Activated naive CD4-positive, alpha-beta T cell treated with Interleukin-2 at 50 U/mL for 16 hours (primary cell): ENCODE data around the gene RAP1GDS1.
"Not testable (repeated sequence)": the region's sequence is repeated elsewhere in the genome, so short reads cannot be mapped to it uniquely, and the experiment has no call there.

Source experiments
- DNase-seq: peaks from one replicate; pipeline ENCODE4 v3.0.0-alpha.2; 2020

The RAP1GDS1 gene

DNA sequence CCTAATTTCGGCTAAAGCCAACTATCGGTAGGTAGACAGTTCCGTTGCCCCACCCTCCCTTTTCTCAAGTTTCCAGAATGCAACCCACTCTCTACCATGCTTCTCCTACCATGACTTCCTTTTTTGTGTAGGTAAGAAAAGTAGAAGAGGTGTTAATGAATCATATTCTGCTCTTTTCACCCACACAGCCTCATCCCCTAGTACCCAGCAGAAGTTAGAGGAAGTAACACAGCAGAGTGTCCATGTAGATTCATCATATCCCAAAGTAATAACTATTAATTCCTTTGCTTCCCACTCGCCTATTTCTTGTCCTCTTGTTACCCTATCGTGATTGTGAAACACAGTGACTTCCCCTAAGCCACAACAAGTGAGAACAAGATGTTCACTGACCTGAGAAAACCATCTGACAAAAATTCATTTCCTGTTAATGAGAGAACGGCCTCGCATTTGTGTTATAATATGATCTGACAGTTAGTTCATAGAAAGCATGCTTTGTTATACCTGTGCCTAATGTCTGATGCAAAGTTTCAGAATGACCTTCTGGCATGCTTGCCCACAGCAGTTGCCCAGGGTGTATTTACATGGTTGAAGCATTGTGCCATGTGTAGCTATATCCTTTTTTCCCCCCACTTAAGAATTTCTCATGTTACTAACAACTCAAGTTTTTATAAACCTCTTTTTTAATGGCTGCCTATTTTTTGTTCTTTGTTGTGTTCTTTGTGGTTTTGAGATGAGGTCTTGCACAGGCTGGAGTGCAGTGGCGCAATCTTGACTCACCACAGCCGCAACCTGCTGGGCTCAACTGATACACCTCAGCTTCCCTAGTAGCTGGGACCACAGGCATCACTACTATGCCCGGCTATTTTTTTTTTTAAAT, 185.6 kb downstream of the RAP1GDS1 start:
- DNase-seq = peak; percentile 58

DNA sequence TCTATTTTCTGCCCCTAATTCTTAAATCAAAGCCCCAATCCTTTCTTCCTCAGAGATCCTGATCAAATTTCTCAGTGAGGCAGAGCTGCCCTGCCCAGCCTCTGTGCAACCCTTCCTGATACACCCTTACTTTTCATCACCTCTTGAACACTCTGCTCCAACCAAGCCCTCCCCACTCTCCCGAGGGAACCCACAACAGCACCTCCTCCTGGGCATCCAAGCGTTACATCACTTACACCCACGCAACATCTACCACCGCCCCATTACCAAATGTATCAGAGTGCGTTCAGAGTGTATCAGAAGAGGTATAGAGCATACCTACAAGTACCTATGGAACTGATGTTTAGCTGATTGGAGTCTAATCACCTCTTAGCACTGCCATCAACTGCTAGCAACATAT, 186.5 kb downstream of the RAP1GDS1 start:
- no peak for DNase-seq

DNA sequence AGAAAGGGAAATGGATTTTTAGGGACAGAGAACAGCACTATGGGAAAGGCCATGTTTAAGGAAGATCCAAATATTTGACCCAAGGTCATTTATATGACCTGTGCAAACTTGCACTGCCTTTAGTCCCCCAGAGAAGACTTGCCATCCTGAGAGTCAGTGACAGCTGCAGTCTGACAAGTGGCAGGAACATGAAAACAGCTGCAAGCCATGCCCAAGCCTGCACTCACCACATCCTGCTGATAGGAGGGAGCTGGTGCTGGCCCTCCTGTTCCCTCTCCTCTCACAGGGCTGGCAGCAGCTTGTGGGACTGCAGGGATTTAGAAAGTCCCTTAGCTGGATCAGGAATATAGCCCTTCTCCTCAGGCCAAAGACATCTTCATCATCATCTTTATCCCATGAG, 187.7 kb downstream of the RAP1GDS1 start:
- no peak for DNase-seq

DNA sequence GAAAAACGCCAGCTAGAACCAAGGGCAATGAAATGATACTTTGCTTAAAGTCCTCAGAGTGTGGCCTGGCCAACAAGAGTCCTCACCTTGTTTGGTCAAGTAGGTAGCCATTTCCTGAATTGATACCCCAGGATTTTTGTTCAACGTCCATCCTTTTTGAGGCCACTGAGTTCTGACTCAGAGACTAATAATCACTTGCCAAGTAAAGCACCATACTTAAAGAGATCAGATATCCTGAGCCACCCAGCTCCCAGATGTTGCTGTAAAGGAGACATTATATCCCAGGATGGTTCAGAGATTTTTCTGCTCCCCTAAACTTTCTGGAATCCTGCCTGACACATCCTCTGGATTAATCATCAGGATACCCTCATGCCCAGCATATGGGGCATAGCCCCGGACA, 190.9 kb downstream of the RAP1GDS1 start:
- no peak for DNase-seq

DNA sequence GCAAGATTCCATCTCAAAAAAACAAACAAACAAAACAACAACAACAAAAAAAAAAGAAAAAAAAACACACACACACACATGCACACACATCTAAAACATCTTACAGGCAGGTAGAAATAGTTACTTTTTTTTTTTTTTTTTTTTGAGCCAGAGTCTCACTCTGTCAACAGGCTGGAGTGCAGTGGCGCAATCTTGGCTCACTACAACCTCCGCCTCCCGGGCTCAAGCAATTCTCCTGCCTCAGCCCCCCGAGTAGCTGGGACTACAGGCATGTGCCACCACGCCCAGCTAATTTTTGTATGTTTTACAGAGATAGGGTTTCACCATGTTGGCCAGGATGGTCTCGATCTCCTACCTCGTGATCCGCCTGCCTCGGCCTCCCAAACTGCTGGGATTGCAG, 196.2 kb downstream of the RAP1GDS1 start:
- DNase-seq = not testable (repeated sequence)

DNA sequence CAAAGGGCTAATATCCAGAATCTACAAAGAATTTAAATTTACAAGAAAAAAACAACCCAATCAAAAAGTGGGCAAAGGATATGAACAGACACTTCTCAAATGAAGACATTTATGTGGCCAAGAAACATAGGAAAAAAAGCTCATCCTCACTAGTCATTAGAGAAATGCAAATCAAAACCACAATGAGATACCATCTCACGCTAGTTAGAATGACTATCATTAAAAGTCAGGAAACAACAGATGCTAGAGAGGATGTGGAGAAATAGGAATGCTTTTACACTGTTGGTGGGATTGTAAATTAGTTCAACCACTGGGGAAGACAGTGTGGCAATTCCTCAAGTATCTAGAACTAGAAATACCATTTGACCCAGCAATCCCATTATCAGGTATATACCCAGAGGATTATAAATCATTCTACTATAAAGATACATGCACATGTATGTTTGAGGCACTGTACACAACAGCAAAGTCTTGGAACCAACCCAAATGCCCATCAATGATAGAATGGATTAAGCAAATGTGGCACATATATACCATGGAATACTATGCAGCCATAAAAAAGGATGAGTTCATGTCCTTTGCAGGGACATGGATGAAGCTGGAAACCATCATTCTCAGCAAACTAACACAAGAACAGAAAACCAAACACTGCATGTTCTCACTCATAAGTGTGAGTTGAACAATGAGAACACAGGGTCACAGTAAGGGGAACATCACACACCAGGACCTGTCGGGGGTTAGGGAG, 200.1 kb downstream of the RAP1GDS1 start:
- DNase-seq = not testable (repeated sequence)

DNA sequence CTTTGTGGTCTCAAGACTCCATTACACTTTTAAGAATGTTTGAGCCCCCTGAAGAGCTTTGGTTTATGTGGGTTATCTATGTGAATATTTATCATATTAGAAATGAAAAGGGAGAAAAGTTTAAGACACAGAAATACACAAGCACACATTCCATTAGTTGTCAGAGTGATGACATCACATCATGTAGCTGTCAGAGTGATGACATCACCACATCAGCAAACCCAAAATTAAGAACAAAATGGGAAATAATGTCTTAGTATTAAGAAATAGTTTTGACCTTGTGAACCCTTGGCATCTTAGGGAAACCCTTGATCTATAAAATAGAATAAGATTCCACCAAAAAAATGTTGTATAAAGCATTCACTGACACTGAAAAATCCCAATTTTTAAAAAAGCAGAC, 201.3 kb downstream of the RAP1GDS1 start:
- DNase-seq = no peak

DNA sequence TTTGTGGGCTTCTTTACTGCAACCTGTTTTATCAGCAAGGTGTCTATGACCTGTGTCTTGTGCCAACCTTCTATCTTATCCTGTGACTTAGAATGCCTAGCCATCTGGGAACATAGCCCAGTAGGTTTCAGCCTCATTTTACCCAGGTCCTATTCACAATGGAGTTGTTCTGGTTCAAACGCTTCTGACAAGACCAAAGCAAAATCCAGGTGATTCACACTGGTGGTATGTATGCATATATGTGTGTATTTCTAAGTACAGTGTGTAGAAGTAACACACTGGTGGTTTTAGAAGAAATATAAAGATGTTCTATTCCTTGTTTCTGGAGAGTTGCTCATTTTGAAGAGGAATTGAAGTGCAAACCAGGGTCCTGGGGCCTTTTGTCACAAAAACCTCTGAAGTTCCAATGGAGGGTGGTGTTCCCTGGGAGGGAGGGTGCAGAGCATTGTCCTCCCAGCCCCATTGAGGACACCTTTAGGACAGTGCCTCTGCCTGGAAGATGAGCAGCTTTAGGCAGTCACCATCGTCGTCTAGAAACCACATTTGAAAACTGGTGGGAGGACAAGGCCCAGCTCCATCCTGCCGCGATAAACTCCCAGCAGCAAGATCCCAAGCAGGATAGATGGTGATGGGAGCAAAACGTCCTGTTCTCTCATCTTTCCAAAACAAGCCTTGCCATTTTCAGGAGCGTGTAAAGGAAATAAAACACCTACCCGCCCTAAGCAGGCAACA, 205.8 kb downstream of the RAP1GDS1 start:
- no peak for DNase-seq

DNA sequence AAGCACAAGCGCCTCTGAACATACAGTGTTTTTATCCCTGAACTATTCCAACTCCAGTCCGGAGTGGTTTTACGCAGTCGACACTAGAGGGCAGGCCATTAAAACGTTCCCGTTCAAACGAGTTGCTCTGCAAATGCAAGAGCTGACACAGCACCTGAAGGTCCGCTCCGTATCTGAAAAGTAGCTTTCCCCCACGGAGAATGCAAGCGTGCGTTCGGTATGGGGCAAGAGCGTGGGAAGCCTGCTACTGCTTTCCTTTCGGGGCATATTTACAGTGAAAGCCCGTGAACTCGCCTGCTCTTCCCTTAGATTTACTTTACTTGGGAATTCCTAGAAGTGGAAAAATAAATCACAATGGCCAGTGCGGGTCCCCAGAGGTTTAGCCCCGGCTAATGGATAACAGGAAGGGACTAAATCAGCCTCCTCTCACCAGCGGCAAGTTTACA, 206.5 kb downstream of the RAP1GDS1 start:
- peak; percentile 72 for DNase-seq

DNA sequence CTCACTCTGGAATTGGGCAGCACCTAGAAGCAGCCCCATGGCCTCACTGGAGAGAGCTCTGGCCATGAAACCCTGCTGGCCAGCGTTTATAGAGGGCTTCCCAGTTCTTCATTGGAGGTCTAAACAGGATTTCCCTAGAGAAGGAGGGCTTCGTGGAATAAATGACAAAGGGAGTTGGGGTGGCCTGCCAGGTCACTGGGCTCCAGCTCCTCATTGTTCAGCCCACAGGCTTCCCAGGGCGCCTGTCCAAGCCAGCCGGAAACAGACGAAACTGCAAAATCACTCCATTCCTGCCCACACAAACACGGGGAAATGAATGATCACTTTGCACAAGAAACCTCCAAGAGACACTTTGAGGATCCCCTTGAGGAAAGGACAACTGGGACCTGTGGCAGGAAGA, 207.5 kb downstream of the RAP1GDS1 start:
- no peak for DNase-seq

DNA sequence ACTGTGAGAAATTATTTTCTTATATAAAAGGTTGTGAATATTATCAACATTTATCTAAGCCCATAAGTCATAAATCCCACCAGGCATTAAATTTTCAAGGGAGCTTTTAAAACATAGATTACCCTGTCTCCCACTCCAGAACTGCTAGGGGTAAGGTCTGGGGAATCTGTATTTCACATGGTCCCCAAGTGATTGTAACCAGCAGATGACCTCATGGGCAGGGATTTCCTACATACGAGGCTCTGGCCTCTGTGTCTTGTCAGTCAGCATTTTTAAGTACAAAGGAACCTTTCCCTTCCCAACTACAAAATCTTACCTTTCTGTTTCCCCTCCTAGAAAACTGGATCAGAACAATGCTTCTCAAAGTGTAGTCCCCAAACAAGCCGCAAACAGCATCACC, 208.6 kb downstream of the RAP1GDS1 start:
- no peak for DNase-seq

DNA sequence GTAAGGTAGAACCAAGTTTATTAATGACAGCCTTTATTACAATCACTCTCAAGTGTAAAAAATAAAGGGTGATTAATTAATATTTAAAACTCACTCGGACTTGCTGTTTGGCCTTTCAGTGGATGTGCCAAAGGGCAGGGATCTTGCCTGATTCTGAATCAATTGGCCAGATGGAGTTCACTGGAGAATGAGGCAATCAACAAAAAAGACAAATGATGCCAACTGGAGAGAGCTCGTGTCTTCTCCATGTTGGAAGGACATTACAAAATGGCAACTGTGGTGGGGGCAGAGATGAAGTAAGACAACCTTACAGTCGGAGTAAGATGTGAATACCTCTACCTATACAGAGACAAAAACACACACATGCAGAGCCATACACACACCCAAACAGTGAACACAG, 209.2 kb downstream of the RAP1GDS1 start:
- DNase-seq = no peak

DNA sequence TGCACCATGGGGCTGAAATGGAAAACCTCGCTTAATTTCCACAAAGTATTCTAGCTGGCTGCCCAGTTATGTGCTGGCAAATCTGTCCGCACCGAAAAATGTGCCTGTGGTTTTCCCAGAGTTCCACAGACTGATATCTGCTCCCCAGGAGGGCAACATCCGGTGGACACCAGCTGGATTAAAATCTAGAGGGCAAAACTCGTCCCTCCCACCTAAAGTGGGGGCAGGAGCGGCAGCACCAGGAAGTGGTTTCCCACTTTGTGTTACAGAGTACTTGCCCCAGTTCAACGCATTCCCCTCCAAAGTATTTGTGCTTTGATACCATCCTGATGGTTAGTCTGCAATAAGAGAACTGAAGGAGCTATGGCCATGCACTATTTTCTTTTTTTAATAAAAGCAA, 209.6 kb downstream of the RAP1GDS1 start:
- DNase-seq = no peak

DNA sequence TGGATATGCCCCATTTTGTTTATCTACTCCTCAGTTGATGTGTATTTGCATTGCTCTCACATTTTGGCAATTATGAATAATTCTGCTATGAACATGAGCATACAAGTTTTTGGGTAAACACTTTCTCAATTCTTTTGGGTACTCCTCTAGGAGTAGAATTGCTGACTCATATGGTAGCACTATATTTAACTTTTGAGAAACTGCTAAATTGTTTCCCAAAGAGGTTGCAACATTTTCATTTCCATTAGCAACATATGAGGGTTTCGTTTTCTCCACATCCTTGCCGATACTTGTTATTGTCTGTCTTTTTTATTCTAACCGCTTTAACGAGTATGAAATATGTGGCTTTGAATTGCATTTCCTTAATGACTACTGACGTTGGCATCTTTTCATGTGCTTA, 211.9 kb downstream of the RAP1GDS1 start:
- no peak for DNase-seq

DNA sequence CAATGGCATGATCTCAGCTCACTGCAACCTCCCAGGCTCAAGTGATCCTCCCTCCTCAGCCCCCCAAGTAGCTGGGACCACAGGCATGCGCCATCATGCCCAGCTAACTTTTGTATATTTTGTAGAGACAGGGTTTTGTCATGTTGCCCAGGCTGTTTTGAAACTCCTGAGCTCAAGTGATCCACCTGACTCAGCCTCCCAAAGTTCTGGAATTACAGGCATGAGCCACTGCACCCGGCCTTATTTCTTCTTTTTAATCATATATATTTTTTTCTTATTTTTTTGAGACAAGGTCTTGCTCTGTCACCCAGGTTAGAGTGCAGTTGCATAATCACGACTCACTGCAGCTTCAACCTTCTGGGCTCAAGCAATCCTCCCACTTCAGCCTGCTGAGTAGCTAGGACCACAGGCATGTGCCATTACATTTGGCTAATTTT, 213.2 kb downstream of the RAP1GDS1 start:
- DNase-seq = no peak

DNA sequence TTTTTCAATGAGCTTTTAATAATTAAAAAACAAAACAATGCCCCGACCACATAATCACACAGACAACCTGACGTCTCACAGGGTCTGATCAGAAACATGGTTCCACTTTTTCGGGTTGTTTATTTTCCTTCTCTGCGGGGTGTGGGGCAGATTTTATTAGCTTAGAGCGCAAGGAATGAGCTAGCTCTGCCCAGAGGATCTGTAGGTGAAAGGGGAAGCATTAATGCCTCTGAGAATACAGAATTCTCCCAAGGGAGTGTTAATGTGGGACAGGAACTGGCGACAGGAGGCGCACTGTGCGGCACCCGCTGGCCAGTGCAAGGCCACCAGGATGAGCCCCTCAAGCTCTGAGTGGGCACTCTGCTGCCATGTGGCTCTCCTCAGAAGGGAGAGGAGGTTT, 215.7 kb downstream of the RAP1GDS1 start:
- no peak for DNase-seq

DNA sequence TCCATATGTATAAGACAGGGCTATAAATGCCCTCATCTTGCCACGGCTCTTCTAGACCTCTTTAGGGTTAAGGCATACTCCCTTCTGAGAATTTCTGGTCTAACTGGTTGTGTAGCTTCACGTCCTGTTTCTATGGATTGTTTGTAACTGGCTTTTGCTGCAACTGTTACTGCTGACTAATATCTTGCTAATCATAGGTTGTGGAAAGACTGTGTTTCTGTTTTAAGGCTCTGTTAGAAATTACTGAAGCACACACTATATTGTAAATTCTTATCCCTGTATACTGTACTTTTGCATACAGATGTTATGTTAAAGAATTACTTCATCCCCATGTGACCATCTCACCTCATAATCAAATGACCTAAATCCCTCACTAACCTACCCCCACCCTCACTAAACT, 218.4 kb downstream of the RAP1GDS1 start:
- DNase-seq = not testable (repeated sequence)

DNA sequence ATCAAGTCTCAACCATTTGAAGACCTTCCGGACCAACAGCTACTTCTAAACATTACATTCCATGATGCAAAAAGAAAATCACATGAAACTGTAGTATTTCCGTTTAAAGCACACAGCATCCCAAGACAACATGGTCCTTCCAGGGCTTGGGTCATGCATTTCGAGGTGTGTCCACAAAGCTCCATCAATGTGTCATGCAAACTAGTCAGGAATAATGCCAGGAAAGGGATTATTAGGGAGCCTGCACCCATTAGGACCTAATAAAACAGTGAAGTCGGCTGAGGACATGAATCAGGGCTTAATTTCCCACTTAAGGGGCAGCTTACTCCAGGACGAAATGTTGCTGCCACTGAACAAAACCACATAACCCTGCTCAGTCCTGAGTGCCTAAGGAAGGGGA, 219.4 kb downstream of the RAP1GDS1 start:
- no peak for DNase-seq

DNA sequence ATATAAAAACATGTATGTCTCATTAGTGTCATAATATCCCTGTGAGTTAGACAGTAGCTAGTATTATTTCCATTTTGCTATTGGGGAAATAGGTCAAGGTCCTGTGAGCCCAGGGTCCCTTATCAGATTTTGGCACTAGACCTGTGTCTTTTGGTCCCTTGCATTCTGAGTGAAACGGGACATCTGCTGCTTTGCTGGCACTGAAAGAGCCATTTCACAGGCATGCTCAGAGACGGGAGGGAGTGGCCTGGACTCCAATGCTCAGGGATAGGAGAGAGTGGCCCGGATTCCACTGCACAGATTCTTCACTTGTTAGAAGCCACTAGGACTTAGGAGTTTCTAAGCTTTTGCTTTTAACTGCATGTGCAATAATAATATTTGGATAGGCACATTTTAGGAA, 220.0 kb downstream of the RAP1GDS1 start:
- DNase-seq = no peak

DNA sequence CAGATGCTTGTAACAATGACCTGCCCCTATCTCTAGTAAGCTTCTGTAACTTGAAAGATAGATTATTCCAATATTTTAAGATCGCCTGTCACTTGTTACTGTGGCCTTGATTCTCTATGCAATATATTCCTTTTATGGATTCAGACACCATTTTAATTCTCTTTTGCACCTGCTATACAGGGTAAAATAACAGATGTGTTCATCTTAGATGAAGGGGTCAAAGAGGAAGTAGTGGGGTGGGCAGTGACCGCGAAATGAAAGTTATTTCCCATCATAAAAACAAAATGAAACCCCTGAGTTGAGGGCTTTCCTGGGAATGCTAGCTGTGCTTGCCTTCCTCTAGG, 221.3 kb downstream of the RAP1GDS1 start:
- no peak for DNase-seq

DNA sequence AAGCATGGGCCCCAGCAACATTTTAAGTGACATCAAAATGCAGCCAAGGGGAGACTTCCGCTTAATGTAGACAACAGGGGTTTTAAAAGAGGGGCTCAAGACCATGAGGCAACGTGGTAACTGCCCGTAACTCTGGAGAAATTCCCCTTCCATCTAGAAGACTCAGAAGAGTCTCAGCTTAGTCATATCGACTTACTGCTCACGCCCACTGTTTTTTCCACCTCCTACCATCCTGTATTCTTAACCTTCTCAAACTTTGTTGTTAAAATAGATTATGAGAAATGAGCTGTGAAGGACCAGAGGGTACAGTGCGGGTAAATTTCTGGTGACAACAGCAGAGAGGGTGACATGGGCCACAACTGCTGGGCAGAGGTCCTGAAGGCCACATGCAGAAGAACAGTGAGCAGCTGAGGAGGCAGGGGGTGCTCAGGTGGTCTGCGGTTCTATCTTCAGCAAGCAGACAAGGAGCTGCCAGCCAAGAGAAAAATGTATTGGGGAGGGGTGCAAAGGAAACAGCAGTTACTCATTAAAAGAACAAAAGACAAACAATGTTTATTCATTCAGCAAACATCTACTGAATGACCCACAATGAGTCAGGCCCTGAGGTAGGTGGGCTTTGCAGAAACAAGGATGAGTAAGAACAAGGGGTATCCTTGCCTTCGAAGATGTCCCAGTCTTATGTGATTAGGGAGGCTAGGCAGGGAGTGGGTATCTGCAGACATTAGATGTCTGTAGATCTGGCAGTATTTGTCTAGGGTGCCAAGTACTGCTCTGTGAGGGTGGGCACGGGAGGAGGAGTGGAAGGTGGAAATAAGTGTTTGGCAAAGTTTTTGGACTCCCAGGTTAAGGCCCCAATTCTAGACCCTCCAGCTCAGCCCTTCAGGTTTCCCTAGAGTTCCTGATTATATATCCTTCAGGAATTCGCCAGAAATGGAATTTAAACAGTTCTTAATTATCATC, 221.9 kb downstream of the RAP1GDS1 start:
- DNase-seq = peak; percentile 45

DNA sequence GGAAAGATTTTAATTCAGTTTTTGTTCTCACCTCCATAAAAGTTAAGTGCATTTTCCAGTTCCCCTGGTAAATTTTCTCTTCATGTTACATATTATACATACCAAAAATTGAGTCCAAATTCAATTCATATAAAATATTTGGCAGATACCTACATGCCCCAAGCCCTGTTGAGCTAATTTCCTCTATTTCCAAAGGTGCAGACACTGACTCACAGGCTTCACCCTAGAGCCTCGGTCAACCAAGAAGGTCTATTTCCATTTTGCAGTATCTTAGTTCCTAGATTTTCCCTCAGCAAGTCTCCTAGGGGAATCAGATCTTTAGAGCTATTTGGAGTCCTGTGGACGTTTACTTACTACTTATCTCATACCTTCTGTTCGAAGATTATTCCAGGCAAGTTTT, 222.8 kb downstream of the RAP1GDS1 start:
- DNase-seq = no peak
